Pericardium fibroblast (primary cell): ENCODE results near the gene ABCG4. TPM values are rescaled to one million over a fixed set of nuclear protein-coding genes. Genes with fewer than 3 reads are reported as not detected.

Experiments used
- total RNA-seq: library from RNA; depleted of rRNA; stranded (reverse); fragments of >200 nt; gene quantifications from 2 replicates; pipeline ENCODE4 v1.2.3, GENCODE V29; 2015

The ABCG4 gene
- total RNA-seq: not detected in 2 replicates

GRCh38 chr11:119149018-119149785, at the start of gene ABCG4:
Gene ABCG4, plus strand, starts transcription at chr11:119149052. Its CDS starts 914 bp downstream, at chr11:119149966.

DNA sequence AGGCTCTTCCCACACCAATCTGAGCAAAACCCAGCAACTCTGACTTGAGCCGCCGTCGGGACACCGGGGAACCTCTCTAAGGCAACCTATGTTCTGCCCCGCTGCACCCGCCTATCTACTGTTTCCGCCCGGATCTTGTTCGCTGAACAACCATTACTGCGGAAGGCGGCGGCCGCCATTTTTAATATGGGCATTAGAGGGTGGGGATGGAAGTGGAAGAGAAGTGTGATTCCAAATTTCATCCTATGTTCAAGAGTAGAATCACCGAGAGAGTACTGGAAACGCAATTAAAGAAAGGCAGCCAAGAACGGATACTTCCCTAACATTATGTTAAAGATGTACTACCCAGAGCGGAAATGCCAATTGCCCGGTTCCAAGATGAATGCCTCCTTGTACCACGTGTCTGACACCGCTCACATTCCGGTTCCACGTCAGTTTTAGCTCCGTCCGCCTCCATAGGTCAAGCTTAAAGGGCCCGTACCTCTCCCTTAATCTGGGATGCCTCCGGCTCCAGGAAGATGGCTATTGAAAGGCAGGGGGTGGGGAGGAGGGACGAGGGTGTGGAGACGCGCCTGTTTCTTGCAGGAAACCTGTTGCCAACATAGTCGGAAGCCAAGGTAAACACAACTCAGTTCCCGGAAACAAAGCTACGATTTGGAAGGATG, 47.0 kb upstream of the ABCG4 start, which contains the start of gene DPAGT1:
Gene DPAGT1, minus strand, starts transcription at position 95 of the 665 bp plus-strand sequence. CDS start 198 bp downstream, outside the sequence.

GRCh38 chr11:119106564-119107537, 42.0 kb upstream of the ABCG4 start, which contains the start of gene C2CD2L:
Gene C2CD2L, plus strand, starts transcription at chr11:119107344. Its CDS starts 398 bp downstream, at chr11:119107742.

GRCh38 chr11:119121008-119121810, 27.6 kb upstream of the ABCG4 start, which contains the start of gene HINFP:
Gene HINFP, plus strand, starts transcription at chr11:119121580. Its CDS starts 5,365 bp downstream, at chr11:119126945.

DNA sequence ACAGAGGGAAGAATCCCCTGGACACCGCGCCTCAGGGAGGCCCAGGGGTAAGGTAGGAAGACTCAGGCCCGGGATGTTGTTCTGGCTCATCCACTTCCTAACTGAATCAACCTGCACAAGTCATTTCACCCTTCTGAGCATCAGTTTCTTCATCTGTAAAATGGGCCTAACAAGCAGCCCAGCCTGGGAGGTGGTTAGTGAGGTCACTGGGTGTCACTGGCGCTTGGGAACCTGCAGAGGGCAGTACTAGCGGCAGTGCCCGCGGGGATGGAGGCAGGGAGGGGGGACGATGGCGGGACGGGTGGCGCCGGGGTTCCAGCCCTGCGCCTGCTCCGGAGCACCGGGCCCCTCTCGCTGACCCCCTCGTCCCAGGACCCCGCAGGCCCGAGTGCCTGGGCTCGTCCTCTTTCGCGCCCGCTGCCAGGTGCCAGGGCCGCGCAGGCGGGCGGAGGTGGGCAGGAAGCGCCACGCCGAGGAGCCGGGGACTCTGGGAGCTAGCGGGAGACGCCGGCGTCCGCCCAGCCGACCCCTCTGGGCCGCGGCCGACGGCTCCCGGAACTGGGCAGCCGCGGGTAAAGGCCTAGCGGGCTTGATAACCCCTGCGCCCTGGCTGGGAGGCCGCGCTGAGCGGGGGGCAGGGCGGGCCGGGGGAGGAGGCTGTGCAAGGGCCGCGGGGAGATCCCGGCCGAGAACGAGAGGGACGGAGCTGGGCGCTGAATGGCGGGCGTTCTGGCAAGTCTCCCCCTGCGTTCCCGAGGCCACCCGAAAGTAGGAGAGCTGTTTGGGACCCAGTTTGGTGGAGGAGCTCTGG, 19.8 kb downstream of the ABCG4 start, which contains the start of gene NLRX1:
Gene NLRX1, plus strand, starts transcription at position 255 of the 811 bp plus-strand sequence. CDS start 2,679 bp downstream, outside the sequence.

DNA sequence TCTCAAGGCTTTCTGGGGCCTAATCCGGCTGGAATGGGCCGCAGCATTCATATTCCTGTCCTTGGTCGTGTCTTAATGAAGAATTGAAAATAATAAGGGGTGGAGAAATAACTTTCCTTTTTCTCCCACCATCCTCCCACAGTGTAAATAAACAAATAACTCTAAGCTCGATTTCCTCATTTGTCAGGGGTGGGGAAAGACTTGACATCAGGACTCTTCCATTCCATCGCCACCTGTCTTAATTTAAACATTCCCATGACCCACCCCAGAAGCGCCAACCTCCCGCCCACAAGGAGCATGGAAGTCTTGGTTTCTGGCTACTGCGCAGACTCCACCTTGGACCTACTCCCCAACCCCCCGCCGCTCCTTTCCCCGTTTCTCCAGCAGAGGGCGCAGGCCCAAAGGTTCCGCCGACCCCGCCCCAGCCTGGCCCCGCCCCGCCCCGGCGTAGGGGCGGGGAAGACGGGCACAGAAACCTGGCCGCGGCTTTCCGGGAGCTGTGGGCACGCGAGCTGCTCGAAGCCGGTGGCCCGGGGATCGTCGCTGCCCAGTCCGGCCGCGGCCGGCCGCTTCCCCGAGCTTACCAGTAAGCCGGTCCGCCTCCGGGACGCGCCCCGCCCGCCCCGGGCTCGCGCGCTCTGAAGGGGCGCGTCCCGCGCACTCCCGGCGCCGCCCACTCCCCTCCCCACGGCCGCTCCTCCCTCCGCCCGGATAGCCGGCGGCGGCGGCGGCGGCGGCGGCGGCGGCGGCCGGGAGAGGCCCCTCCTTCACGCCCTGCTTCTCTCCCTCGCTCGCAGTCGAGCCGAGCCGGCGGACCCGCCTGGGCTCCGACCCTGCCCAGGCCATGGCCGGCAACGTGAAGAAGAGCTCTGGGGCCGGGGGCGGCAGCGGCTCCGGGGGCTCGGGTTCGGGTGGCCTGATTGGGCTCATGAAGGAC, 57.0 kb downstream of the ABCG4 start, which contains the start of gene CBL:
Gene CBL, plus strand, starts transcription at position 766 of the 937 bp plus-strand sequence. Its CDS starts 79 bp downstream, at position 845.

Other genes with a start within 250 kb of the ABCG4 start
- gene BCL9L, start 223.1 kb upstream of the ABCG4 start, total RNA-seq: 38.5 and 40.0 TPM in 2 replicates
- gene UPK2, start 192.8 kb upstream of the ABCG4 start, total RNA-seq: not detected in 2 replicates
- gene FOXR1, start 177.3 kb upstream of the ABCG4 start, total RNA-seq: not detected in 2 replicates
- gene CENATAC, start 150.9 kb upstream of the ABCG4 start, total RNA-seq: 3.5 and 10.0 TPM in 2 replicates
- gene RPS25, start 130.7 kb upstream of the ABCG4 start, total RNA-seq: 2,232 and 3,190 TPM in 2 replicates
- 48.9 and 68.3 TPM in 2 replicates for gene TRAPPC4, start 130.3 kb upstream of the ABCG4 start, total RNA-seq
- gene SLC37A4, start 118.2 kb upstream of the ABCG4 start, total RNA-seq: 8.9 and 11.9 TPM in 2 replicates
- 42.8 and 72.7 TPM in 2 replicates for gene HYOU1, start 91.8 kb upstream of the ABCG4 start, total RNA-seq
- gene VPS11, start 81.2 kb upstream of the ABCG4 start, total RNA-seq: 14.4 and 18.2 TPM in 2 replicates
- 19.7 and 27.9 TPM in 2 replicates for gene HMBS, start 64.2 kb upstream of the ABCG4 start, total RNA-seq
- 21.8 and 23.6 TPM in 2 replicates for gene DPAGT1, start 47.2 kb upstream of the ABCG4 start, total RNA-seq
- 4.3 and 5.8 TPM in 2 replicates for gene C2CD2L, start 41.7 kb upstream of the ABCG4 start, total RNA-seq
- gene HINFP, start 27.5 kb upstream of the ABCG4 start, total RNA-seq: 9.2 and 9.8 TPM in 2 replicates
- gene NLRX1, start 19.7 kb downstream of the ABCG4 start, total RNA-seq: 8.6 and 11.1 TPM in 2 replicates
- not detected in 2 replicates for gene NHERF4, start 36.4 kb downstream of the ABCG4 start, total RNA-seq
- gene CBL, start 57.3 kb downstream of the ABCG4 start, total RNA-seq: 7.0 and 22.9 TPM in 2 replicates
- 23.2 and 36.8 TPM in 2 replicates for gene MCAM, start 168.1 kb downstream of the ABCG4 start, total RNA-seq
- gene RNF26, start 185.5 kb downstream of the ABCG4 start, total RNA-seq: 9.9 and 11.7 TPM in 2 replicates
- 42.8 and 52.9 TPM in 2 replicates for gene C1QTNF5, start 191.8 kb downstream of the ABCG4 start, total RNA-seq
- 0.09 TPM in 1 of 2 replicates, not detected in the other for gene MFRP, start 197.7 kb downstream of the ABCG4 start, total RNA-seq
- gene USP2, start 232.6 kb downstream of the ABCG4 start, total RNA-seq: 0.58 TPM in 1 of 2 replicates, not detected in the other